ENCODE measurements around the gene TRIM34.

- TF ChIP-seq CTCF (IDR thresholded peaks at IDR 0.05; ENCODE audit: poor library complexity, severe bottlenecking) = no peak
- TF ChIP-seq EP300 (conservative IDR thresholded peaks at IDR 0.05; ENCODE audit: poor library complexity, severe bottlenecking) = no peak
- no peak for TF ChIP-seq TAF1 (IDR thresholded peaks at IDR 0.05; ENCODE audit: low read depth)
- no peak for TF ChIP-seq SMC3 (conservative IDR thresholded peaks at IDR 0.05; ENCODE audit: poor library complexity)
- no peak for TF ChIP-seq POLR2AphosphoS5 (IDR thresholded peaks at IDR 0.05)
- no peak for TF ChIP-seq REST (IDR thresholded peaks at IDR 0.05; ENCODE audit: borderline replicate concordance)
- TF ChIP-seq EZH2 (IDR thresholded peaks at IDR 0.05; ENCODE audit: borderline replicate concordance, insufficient read depth, low read length, poor library complexity, severe bottlenecking) = no peak
- no peak for TF ChIP-seq RAD21 (conservative IDR thresholded peaks at IDR 0.05)
These were observed 65.4 kb downstream of the TRIM34 start for GRCh38 chr11:5690216-5690615.

All from neural cell (in vitro differentiated cells).